ENCODE data around the gene FBXW7. TPM values are rescaled to one million over a fixed set of nuclear protein-coding genes. Genes with fewer than 3 reads are reported as not detected.

Gene FBXW7
- total RNA-seq, 1 experiment from 2014 or later, result 23.0 TPM

- ATAC-seq (no peak), DNase-seq (ENCODE audit: low spot score) (no peak)
- TF ChIP-seq SMAD3 (CRISPR knock-in tag; IDR thresholded peaks at IDR 0.05; ENCODE audit: borderline replicate concordance) (no peak), ATF2 (CRISPR knock-in tag; IDR thresholded peaks at IDR 0.05; ENCODE audit: borderline replicate concordance, low read depth) (no peak), SOX15 (CRISPR knock-in tag; IDR thresholded peaks at IDR 0.05) (no peak)
- TF ChIP-seq, protein P1, sequence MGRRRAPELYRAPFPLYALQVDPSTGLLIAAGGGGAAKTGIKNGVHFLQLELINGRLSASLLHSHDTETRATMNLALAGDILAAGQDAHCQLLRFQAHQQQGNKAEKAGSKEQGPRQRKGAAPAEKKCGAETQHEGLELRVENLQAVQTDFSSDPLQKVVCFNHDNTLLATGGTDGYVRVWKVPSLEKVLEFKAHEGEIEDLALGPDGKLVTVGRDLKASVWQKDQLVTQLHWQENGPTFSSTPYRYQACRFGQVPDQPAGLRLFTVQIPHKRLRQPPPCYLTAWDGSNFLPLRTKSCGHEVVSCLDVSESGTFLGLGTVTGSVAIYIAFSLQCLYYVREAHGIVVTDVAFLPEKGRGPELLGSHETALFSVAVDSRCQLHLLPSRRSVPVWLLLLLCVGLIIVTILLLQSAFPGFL (CRISPR knock-in tag; IDR thresholded peaks at IDR 0.05; ENCODE audit: borderline replicate concordance), result no peak
- ChIA-PET CTCF (interaction anchor here (0.8 to 1.3 kb wide), 2 partner anchors 8 to 10 kb away, joined by 4 to 7 read pairs; no protein-coding TSS in a partner anchor), POLR2A (no interaction called here)
- no peak overlapping the region for H3K4me3 Mint-ChIP-seq
- peak overlapping the region; percentile 38; the same call in 1 of the 2 replicates for H3K27ac Mint-ChIP-seq
- peaks cover 35% of the 10 kb centered on the region for H3K4me1 Mint-ChIP-seq
- H3K9me3 Mint-ChIP-seq, result no peaks in the 10 kb centered on the region
- H3K27me3 Mint-ChIP-seq (ENCODE audit: low read depth), result no peaks in the 10 kb centered on the region
- H3K36me3 Mint-ChIP-seq, result no peaks in the 10 kb centered on the region
Observed at GRCh38 chr4:152510349-152511147, 25.3 kb downstream of the FBXW7 start.

DNA sequence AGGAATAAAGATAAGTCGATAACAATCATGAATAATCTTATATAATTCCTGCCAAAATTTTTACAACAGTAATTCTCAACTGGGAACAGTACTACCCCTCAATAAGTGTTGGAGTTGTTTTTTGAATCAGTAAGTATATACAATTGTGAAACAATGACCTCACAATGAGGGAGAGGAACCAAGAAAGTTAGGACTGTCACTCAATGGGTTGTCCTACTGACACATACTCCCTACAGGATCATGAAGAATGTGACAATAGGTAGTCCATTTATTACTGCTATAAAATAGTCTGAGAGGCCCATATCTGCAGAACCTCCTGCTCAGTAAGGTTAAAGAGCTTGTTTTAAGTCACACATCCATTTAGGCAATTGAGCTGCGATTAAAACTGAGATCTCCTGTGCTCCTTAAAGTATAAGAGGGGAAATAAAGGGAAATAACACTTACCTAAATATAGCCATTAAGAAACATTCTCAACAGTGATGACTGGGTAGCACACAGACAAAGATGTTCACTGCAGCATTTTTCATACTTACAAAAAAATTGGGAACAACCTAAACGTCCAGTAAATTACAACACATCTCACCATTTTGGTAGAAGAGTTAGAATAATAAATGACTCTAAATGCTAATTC lies 26.2 kb downstream of the FBXW7 start:
- Mint-ChIP-seq H3K4me1 (peaks cover 30% of the 10 kb centered on the region), H3K27me3 (ENCODE audit: low read depth) (no peaks in the 10 kb centered on the region), H3K36me3 (no peaks in the 10 kb centered on the region), H3K9me3 (no peaks in the 10 kb centered on the region), H3K27ac (no peak overlapping the region; the same call in 1 of the 2 replicates), H3K4me3 (no peak overlapping the region)
- ChIA-PET CTCF (interaction anchor here (1.3 kb wide), 1 partner anchor 9 kb away, joined by 7 read pairs; no protein-coding TSS in a partner anchor), POLR2A (no interaction called here)
- DNase-seq (ENCODE audit: low spot score), result no peak
- no peak for ATAC-seq
- no peak for TF ChIP-seq ATF2 (CRISPR knock-in tag; IDR thresholded peaks at IDR 0.05; ENCODE audit: borderline replicate concordance, low read depth)
- no peak for TF ChIP-seq CTCF (IDR thresholded peaks at IDR 0.05)
- TF ChIP-seq ERG (CRISPR knock-in tag; IDR thresholded peaks at IDR 0.05), result no peak
- TF ChIP-seq ZNF512 (CRISPR knock-in tag; IDR thresholded peaks at IDR 0.05; ENCODE audit: borderline replicate concordance), result no peak
- TF ChIP-seq, protein P2, sequence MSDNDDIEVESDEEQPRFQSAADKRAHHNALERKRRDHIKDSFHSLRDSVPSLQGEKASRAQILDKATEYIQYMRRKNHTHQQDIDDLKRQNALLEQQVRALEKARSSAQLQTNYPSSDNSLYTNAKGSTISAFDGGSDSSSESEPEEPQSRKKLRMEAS (CRISPR knock-in tag; IDR thresholded peaks at IDR 0.05), result no peak
- no peak for TF ChIP-seq ZNF232 (CRISPR knock-in tag; IDR thresholded peaks at IDR 0.05)
- no peak for TF ChIP-seq ZNF671 (CRISPR knock-in tag; IDR thresholded peaks at IDR 0.05)
- TF ChIP-seq, protein P3, sequence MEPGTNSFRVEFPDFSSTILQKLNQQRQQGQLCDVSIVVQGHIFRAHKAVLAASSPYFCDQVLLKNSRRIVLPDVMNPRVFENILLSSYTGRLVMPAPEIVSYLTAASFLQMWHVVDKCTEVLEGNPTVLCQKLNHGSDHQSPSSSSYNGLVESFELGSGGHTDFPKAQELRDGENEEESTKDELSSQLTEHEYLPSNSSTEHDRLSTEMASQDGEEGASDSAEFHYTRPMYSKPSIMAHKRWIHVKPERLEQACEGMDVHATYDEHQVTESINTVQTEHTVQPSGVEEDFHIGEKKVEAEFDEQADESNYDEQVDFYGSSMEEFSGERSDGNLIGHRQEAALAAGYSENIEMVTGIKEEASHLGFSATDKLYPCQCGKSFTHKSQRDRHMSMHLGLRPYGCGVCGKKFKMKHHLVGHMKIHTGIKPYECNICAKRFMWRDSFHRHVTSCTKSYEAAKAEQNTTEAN (CRISPR knock-in tag; IDR thresholded peaks at IDR 0.05), result no peak
- no peak for TF ChIP-seq ESRRA (CRISPR knock-in tag; IDR thresholded peaks at IDR 0.05; ENCODE audit: borderline replicate concordance)
- no peak for TF ChIP-seq NR1H2 (CRISPR knock-in tag; IDR thresholded peaks at IDR 0.05)
- no peak for TF ChIP-seq ZNF219 (CRISPR knock-in tag; IDR thresholded peaks at IDR 0.05; ENCODE audit: borderline replicate concordance)
- TF ChIP-seq ELF4 (CRISPR knock-in tag; IDR thresholded peaks at IDR 0.05; ENCODE audit: low read depth), result no peak
- no peak for TF ChIP-seq NFYB (CRISPR knock-in tag; conservative IDR thresholded peaks at IDR 0.05; ENCODE audit: low read depth)
- no peak for TF ChIP-seq IRF2 (CRISPR knock-in tag; IDR thresholded peaks at IDR 0.05; ENCODE audit: borderline replicate concordance, low read depth)
- no peak for TF ChIP-seq ZNF396 (CRISPR knock-in tag; IDR thresholded peaks at IDR 0.05; ENCODE audit: borderline replicate concordance)
- no peak for TF ChIP-seq CREB1 (CRISPR knock-in tag; IDR thresholded peaks at IDR 0.05)

Measured in WTC11 (cell line).